DMS153 (cell line): ENCODE results near the gene DHTKD1.
"Not testable (repeated sequence)": the region's sequence is repeated elsewhere in the genome, so short reads cannot be mapped to it uniquely, and the experiment has no call there.

Source experiments
- DNase-seq: peaks from one replicate; lab custom pipeline; 2025; lab: John Stamatoyannopoulos, UW

DHTKD1 gene

DNA sequence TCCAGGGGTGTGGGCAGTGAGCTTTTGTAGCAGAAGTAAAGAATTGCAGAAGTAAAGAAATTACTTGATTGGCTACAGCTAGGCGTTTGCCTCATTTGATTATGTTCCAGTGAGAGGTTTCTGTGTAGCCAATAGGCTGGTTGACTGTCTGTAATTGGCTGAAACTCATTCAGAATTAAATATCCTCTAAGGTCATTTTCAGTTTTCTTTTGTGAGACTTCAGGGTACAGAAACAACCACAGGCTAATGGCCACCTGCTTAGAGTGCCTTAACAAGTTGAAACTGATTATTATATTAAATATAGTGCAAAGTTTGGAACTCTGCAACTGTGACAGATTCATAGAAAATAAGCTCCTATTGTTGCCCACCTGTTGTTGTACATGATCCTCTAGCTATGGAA, 71.3 kb downstream of the DHTKD1 start:
- no peak for DNase-seq

DNA sequence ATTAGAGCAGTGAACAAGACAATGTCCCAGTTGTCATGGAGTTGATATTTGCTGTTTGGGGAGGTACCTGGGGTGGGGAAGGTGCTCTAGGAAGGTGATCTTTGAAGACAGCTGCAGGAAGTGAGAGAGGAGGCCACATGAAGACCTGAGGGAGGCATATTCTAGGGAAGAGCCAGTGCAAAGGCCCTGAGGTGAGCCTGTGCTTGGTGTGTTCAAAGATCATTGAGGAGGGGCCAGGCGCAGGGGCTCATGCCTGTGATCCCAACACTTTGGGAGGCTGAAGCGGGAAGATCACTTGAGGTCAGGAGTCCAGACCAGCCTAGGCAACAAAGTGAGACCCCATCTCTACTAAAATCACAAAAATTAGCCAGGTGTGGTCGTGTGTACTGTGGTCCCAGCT, 75.8 kb downstream of the DHTKD1 start:
- DNase-seq = no peak

- no peak for DNase-seq
Measured at GRCh38 chr10:12150163-12150562, 81.4 kb downstream of the DHTKD1 start.

DNA sequence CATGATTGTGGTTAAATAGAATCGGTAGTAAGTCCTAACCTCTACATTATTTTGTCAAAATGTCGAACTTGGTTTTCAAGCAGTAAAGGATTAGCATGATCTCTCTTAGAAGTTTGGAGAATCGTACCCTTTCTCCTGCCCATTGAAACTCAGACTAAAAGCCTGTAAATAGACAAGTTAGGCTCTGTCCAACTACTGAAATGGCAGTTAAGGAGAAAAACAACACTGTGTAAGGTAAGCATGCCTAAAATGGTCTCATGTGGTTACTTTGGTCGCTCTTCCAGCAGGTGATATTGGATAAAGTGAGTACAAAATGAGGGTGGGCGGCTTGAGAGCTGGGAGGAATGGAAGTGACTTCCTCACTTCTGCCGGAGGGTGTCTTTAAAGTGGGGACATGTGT, 85.8 kb downstream of the DHTKD1 start:
- no peak for DNase-seq

DNA sequence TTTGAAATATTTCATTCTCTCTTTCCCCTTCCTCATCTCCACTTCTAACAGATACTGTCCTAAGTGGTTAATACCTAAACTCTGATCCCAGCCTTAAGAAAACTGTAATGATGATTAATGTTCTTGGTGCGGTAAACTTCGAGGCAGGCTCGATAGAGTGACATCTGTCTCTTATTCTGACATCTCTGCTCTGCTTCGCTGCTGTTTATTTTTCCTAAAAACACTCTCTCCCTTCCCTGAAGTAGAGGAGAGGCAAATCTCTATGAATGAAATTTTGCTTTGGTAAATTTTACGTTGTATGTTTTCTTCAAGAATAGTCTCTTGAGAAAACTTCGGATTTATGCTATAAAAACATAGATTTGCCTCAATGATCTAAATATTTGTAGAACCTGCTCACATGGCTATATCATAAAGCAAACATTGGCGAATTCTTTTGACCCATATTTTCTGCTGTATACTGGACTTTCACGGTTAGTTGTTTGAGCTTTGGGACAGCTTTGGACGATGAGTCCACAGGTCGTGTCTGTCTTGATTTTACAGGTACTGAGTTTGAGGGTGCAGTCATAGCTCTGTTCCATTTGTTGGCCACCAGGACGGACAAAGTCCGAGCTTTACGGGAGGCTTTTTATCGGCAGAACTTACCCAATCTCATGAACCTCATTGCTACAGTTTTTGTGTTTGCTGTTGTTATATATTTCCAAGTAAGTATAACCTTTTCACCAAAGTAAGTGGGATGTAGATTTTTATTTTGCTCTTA, 87.8 kb downstream of the DHTKD1 start:
- DNase-seq = no peak

GRCh38 chr10:12158111-12158510, 89.4 kb downstream of the DHTKD1 start:
- no peak for DNase-seq

- no peak for DNase-seq
Measured at GRCh38 chr10:12160664-12161063, 91.9 kb downstream of the DHTKD1 start.

GRCh38 chr10:12162927-12163326, 94.2 kb downstream of the DHTKD1 start:
- no peak for DNase-seq

DNA sequence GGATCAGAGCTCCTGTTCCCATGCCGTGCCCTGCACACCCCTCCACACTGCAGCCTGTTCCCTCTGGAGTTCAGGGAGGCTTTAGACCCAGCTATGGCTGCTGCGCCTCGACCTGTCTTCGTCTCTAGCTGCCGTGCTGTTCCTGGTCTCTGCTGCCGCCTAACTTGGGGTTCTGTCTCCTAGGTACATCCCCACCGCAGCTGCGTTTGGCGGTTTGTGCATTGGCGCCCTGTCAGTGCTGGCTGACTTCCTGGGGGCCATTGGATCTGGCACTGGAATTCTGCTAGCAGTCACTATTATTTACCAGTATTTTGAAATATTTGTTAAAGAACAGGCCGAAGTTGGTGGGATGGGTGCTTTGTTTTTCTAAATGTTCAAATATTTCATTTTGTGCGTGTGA, 95.3 kb downstream of the DHTKD1 start:
- DNase-seq = no peak

DNA sequence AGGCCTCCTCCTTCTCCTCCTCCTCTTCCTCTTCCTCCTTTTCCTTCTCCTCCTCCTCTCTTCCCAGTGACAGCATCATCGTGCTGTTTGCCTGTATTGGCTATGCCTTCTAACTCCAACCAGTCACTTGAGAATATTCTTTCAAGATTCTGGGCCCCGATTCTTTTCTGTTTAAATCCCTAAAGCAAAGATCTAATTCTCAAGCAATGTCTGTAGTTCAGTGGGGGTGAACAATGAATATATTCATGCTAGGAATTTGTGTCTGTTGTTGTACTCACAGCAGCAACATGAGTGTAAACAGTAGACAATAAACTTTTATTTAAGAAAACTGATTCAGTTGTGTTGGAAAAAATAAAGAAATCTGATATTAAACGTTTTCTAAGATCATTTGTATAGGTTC, 96.3 kb downstream of the DHTKD1 start:
- no peak for DNase-seq

GRCh38 chr10:12165999-12166775, 97.4 kb downstream of the DHTKD1 start:
- DNase-seq = no peak

DNA sequence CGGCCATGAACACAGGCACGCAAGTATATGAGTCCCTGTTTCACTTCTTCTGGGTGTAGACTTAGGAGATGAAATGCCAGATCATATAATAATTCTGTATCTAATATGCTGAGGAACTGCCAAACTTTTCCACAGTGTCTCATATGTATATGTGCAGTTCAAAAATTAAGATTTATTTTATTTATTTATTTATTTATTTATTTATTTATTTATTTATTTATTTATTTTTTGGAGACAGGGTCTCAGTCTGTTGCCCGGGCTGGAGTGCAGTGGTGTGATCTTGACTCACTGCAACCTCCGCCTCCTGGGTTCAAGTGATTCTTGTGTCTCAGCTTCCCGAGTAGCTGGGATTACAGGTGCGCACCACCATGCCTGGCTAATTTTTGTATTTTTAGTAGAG, 102.8 kb downstream of the DHTKD1 start:
- DNase-seq = not testable (repeated sequence)
